A673 (cell line): ENCODE measurements around the gene FEV.

ENCODE experiments used
- CTCF ChIP-seq: fragments of 300-800, 200-600 bp; sonication (generic); conservative IDR thresholded peaks from 2 replicates; pipeline ENCODE4 v1.5.1; 2017; ENCODE audit warnings: low read depth, mild to moderate bottlenecking, antibody characterized with exemption, low read length, moderate library complexity, mixed read lengths
- EZH2 ChIP-seq: fragments of 200-600 bp; sonication (generic); IDR thresholded peaks from 2 replicates; pipeline ENCODE4 v1.6.1; 2017; ENCODE audit warnings: borderline replicate concordance, low read depth, mild to moderate bottlenecking, mixed read lengths, antibody characterized with exemption, low read length; ENCODE audit not compliant: poor library complexity, severe bottlenecking

- no peak for TF ChIP-seq CTCF
- no peak for TF ChIP-seq EZH2
Observed at GRCh38 chr2:219010873-219011272, 25.9 kb upstream of the FEV start.
